Adrenal gland (tissue), 5 donors: Measurements from ENCODE around the gene RAB40C.

Experiments used
- POLR2A ChIP-seq, 2 donors: fragments of 450-650 bp; IDR thresholded peaks; one replicate each; pipeline ENCODE4 v1.6.1; 2017; ENCODE audit warnings: antibody characterized with exemption in 2 of 2, mild to moderate bottlenecking in 2 of 2, moderate library complexity in 1 of 2
- TF ChIP-seq, protein P1 (sequence below), 6 experiments: fragments of 450-650 bp in 4 of 6; fragments of 200-600 bp in 2 of 6; sonication (generic) in 1 of 6; IDR thresholded peaks; 1 replicate in 5 of 6; 2 replicates in 1 of 6; pipeline versions ENCODE4 v1.5.1 to v1.8.0; 2016 to 2021; ENCODE audit warnings: antibody characterized with exemption in 6 of 6, mild to moderate bottlenecking in 2 of 6, moderate library complexity in 1 of 6
- donor health status: DM: no; HTN: no; CAD: no.

DNA sequence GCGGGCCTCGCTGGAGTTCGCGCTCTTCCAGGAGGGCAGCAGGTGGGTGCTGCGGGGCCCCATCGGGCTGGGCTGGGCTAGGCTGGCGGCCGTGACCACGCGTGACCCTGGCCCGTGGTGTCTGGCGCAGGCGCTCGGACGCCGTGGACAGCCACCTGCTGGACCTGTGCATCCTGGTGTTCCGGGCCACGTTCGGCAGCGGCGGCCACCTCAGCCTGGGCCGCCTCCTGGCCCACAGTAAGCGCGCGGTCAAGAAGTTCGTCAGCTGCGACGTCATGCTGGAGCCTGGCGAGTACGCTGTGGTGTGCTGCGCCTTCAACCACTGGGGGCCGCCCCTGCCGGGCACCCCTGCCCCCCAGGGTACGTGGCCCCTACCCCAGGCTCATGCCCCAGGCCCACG, 37.7 kb upstream of the RAB40C start:
- TF ChIP-seq, protein P1, sequence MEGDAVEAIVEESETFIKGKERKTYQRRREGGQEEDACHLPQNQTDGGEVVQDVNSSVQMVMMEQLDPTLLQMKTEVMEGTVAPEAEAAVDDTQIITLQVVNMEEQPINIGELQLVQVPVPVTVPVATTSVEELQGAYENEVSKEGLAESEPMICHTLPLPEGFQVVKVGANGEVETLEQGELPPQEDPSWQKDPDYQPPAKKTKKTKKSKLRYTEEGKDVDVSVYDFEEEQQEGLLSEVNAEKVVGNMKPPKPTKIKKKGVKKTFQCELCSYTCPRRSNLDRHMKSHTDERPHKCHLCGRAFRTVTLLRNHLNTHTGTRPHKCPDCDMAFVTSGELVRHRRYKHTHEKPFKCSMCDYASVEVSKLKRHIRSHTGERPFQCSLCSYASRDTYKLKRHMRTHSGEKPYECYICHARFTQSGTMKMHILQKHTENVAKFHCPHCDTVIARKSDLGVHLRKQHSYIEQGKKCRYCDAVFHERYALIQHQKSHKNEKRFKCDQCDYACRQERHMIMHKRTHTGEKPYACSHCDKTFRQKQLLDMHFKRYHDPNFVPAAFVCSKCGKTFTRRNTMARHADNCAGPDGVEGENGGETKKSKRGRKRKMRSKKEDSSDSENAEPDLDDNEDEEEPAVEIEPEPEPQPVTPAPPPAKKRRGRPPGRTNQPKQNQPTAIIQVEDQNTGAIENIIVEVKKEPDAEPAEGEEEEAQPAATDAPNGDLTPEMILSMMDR (IDR thresholded peaks at IDR 0.05) = no peak
- TF ChIP-seq POLR2A (IDR thresholded peaks at IDR 0.05) = no peak
